Liver (tissue), 9 donors: ENCODE measurements around the gene SMIM3. TPM values are rescaled to one million over a fixed set of nuclear protein-coding genes. Genes with fewer than 3 reads are reported as not detected.
"Not testable (repeated sequence)": the region's sequence is repeated elsewhere in the genome, so short reads cannot be mapped to it uniquely, and the experiment has no call there.

Source experiments
- DNase-seq: peaks from one replicate; pipeline ENCODE4 v3.0.0-alpha.2; 2017; ENCODE audit warnings: low spot score
- H3K27ac ChIP-seq, 2 donors: one replicate each; pipeline ENCODE4 v1.7.0; 2013; ENCODE audit warnings: inconsistent platforms in 2 of 2, low read length in 2 of 2, control low read depth in 1 of 2, low read depth in 1 of 2, mild to moderate bottlenecking in 1 of 2
- H3K27me3 ChIP-seq, 4 donors: one replicate each; pipeline versions ENCODE4 v1.6.1 to v1.7.0; 2013; ENCODE audit warnings: low read length in 3 of 4, inconsistent platforms in 1 of 4, mild to moderate bottlenecking in 1 of 4, moderate library complexity in 1 of 4; ENCODE audit not compliant: control insufficient read depth in 4 of 4, insufficient read depth in 4 of 4
- H3K36me3 ChIP-seq, 4 donors: one replicate each; pipeline versions ENCODE4 v1.6.1 to v1.7.0; 2013; ENCODE audit warnings: low read length in 3 of 4, mild to moderate bottlenecking in 3 of 4, low read depth in 1 of 4, moderate library complexity in 1 of 4; ENCODE audit not compliant: control insufficient read depth in 4 of 4, insufficient read depth in 3 of 4
- H3K4me1 ChIP-seq, 4 donors: one replicate each; pipeline versions ENCODE4 v1.6.1 to v1.7.0; 2013; ENCODE audit warnings: low read length in 3 of 4, mild to moderate bottlenecking in 3 of 4, moderate library complexity in 1 of 4; ENCODE audit not compliant: control insufficient read depth in 4 of 4, insufficient read depth in 4 of 4
- H3K4me3 ChIP-seq, 3 donors: one replicate each; pipeline versions ENCODE4 v1.6.1 to v1.7.0; 2013; ENCODE audit warnings: low read length in 3 of 3, control low read depth in 1 of 3, low read depth in 1 of 3, mild to moderate bottlenecking in 1 of 3
- H3K9ac ChIP-seq, 2 donors: one replicate each; pipeline ENCODE4 v1.7.0; 2013; ENCODE audit warnings: low read length in 2 of 2, mild to moderate bottlenecking in 2 of 2, moderate library complexity in 2 of 2, control low read depth in 1 of 2, low read depth in 1 of 2
- H3K9me3 ChIP-seq, 4 donors: one replicate each; pipeline versions ENCODE4 v1.6.1 to v1.7.0; 2013; ENCODE audit warnings: low read length in 3 of 4; ENCODE audit not compliant: control insufficient read depth in 4 of 4
- EGR1 ChIP-seq, 2 donors: IDR thresholded peaks; 2 replicates each; pipeline ENCODE4 v1.6.1; 2016 to 2018; ENCODE audit warnings: antibody characterized with exemption in 2 of 2, low read depth in 2 of 2
- FOXA1 ChIP-seq: IDR thresholded peaks from 2 replicates; pipeline ENCODE4 v1.6.1; 2016; ENCODE audit warnings: antibody characterized with exemption
- FOXA2 ChIP-seq: IDR thresholded peaks from 2 replicates; pipeline ENCODE4 v1.6.1; 2016; ENCODE audit warnings: antibody characterized with exemption
- GABPA ChIP-seq, 2 donors: IDR thresholded peaks in 1 of 2; conservative IDR thresholded peaks in 1 of 2; 2 replicates each; pipeline ENCODE4 v1.6.1; 2016; ENCODE audit warnings: antibody characterized with exemption in 2 of 2, mild to moderate bottlenecking in 1 of 2, moderate library complexity in 1 of 2
- HNF4A ChIP-seq, 2 donors: conservative IDR thresholded peaks; 2 replicates each; pipeline ENCODE4 v1.6.1; 2016; ENCODE audit warnings: antibody characterized with exemption in 2 of 2, mild to moderate bottlenecking in 2 of 2
- JUND ChIP-seq, 2 donors: IDR thresholded peaks; 2 replicates each; pipeline ENCODE4 v1.6.1; 2016; ENCODE audit warnings: antibody characterized with exemption in 2 of 2
- NR2F2 ChIP-seq: IDR thresholded peaks from 2 replicates; pipeline ENCODE4 v1.6.1; 2016; ENCODE audit warnings: antibody characterized with exemption
- RAD21 ChIP-seq, 2 donors: IDR thresholded peaks; 2 replicates each; pipeline ENCODE4 v1.6.1; 2016; ENCODE audit warnings: antibody characterized with exemption in 2 of 2, mild to moderate bottlenecking in 2 of 2
- RXRA ChIP-seq, 2 donors: IDR thresholded peaks; 2 replicates each; pipeline ENCODE4 v1.6.1; 2017 to 2018; ENCODE audit warnings: antibody characterized with exemption in 2 of 2, mild to moderate bottlenecking in 1 of 2
- TAF1 ChIP-seq: conservative IDR thresholded peaks from 2 replicates; pipeline ENCODE4 v1.6.1; 2016; ENCODE audit warnings: antibody characterized with exemption, mild to moderate bottlenecking
- YY1 ChIP-seq: IDR thresholded peaks from 2 replicates; pipeline ENCODE4 v1.6.1; 2016; ENCODE audit warnings: antibody characterized with exemption, mild to moderate bottlenecking
- WGBS: extraction: QIAGEN DNeasy Blood & Tissue Kit; methylation state at CpG from one replicate; pipeline ENCODE4 v1.1.7; 2013; 5-methylcytosine and 5-hydroxymethylcytosine counted together
- polyA plus RNA-seq, 2 donors: library from polyadenylated mRNA; stranded (reverse) in 1 of 2; unstranded in 1 of 2; fragments of 200-250 nt in 1 of 2; fragments of >200 nt in 1 of 2; fragmentation: Nextera tagmentation in 1 of 2; extraction: Ambion mirVana in 1 of 2; gene quantifications; one replicate each; pipeline versions ENCODE4 v1.2.1 to v1.2.3, GENCODE V29; 2013 to 2015
- total RNA-seq, 2 donors: library from RNA; depleted of rRNA; stranded (reverse); fragments of >200 nt; gene quantifications; one replicate each; pipeline ENCODE4 v1.2.3, GENCODE V29; 2014
- TF ChIP-seq, protein P1 (sequence below): fragments of 150-350 bp; IDR thresholded peaks from 2 replicates; pipeline ENCODE4 v1.5.1; 2017; ENCODE audit warnings: improper control_type of control experiment, low read depth, low read length; ENCODE audit not compliant: missing input control
- TF ChIP-seq, protein P2 (sequence below): IDR thresholded peaks from 2 replicates; pipeline ENCODE4 v1.6.1; 2016; ENCODE audit warnings: antibody characterized with exemption
- TF ChIP-seq, protein P3 (sequence below): IDR thresholded peaks from 2 replicates; pipeline ENCODE4 v1.6.1; 2016; ENCODE audit warnings: antibody characterized with exemption, mild to moderate bottlenecking
- TF ChIP-seq, protein P4 (sequence below): IDR thresholded peaks from 2 replicates; pipeline ENCODE4 v1.6.1; 2016; ENCODE audit warnings: antibody characterized with exemption
- donor health status: healthy.
- donor health status: healthy.
- donor health status: healthy.
- donor health status: healthy.
- donor health status: healthy.

SMIM3 gene
- total and polyA plus RNA-seq, 4 donors = 3.0 to 5.7 (median 3.6) TPM

DNA sequence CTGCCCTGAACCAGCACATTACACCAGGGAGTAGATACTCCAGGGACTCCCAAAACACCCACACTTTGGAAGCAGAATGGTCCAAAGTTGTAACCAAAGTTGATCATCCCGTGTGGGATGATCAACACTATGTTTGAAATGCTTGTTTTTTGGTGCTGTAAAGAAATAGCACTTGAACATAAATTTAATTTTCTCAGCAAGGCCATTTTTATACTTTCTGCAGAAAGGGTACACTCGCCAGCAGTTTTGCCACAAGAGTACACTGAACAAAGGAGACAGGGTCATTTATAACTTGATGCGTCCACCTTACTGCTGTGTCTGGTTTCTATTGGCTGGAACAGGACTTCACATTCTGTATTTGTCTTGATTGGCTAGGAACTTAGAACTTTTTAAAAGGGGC is 53.3 kb downstream of the SMIM3 start:
- not testable (repeated sequence) for H3K27me3 ChIP-seq, DNase-seq, H3K4me3 ChIP-seq, H3K27ac ChIP-seq, H3K4me1 ChIP-seq, H3K9ac ChIP-seq, H3K36me3 ChIP-seq
- H3K9me3 ChIP-seq = peaks cover 7 to 16% (median 8%) of the 10 kb centered on the region in 4 donors
- 74% methylated on average over 3 of the region's 3 CpGs for WGBS

DNA sequence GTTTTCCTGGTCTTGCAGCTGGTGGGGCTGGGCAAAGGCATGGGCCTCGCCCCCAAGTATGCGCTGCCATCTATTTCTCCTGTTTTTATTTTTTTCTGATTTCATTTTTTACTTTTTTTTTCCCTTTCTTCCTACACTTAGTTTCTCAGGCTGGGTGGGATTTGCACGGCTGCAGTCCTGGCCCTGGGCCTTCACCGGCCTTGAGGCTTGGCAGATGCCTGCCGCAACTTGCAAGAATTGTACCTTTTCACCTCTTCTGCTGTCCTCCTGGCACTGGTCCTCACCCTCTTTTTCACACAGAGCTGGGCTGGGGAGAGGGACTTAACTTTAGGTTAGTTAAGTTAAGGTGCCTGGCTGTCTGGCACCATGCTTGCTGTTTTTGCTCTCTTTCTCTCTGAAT is 57.5 kb downstream of the SMIM3 start:
- peaks cover 5 to 19% (median 7%) of the 10 kb centered on the region in 4 donors for H3K9me3 ChIP-seq
- H3K9ac ChIP-seq = no peak overlapping the region
- WGBS = 93% methylated on average over 5 of the region's 5 CpGs
- H3K27me3 ChIP-seq = peaks cover 0 to 2% (median 0%) of the 10 kb centered on the region in 4 donors
- no peak for TF ChIP-seq RAD21 (IDR thresholded peaks at IDR 0.05)
- no peak for TF ChIP-seq RXRA (IDR thresholded peaks at IDR 0.05)
- TF ChIP-seq, protein P1, sequence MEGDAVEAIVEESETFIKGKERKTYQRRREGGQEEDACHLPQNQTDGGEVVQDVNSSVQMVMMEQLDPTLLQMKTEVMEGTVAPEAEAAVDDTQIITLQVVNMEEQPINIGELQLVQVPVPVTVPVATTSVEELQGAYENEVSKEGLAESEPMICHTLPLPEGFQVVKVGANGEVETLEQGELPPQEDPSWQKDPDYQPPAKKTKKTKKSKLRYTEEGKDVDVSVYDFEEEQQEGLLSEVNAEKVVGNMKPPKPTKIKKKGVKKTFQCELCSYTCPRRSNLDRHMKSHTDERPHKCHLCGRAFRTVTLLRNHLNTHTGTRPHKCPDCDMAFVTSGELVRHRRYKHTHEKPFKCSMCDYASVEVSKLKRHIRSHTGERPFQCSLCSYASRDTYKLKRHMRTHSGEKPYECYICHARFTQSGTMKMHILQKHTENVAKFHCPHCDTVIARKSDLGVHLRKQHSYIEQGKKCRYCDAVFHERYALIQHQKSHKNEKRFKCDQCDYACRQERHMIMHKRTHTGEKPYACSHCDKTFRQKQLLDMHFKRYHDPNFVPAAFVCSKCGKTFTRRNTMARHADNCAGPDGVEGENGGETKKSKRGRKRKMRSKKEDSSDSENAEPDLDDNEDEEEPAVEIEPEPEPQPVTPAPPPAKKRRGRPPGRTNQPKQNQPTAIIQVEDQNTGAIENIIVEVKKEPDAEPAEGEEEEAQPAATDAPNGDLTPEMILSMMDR = no peak
- no peak for TF ChIP-seq FOXA2
- TF ChIP-seq, protein P2, sequence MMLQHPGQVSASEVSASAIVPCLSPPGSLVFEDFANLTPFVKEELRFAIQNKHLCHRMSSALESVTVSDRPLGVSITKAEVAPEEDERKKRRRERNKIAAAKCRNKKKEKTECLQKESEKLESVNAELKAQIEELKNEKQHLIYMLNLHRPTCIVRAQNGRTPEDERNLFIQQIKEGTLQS = no peak
- no peak for TF ChIP-seq HNF4A (conservative IDR thresholded peaks at IDR 0.05)
- no peak for TF ChIP-seq YY1
- TF ChIP-seq, protein P3, sequence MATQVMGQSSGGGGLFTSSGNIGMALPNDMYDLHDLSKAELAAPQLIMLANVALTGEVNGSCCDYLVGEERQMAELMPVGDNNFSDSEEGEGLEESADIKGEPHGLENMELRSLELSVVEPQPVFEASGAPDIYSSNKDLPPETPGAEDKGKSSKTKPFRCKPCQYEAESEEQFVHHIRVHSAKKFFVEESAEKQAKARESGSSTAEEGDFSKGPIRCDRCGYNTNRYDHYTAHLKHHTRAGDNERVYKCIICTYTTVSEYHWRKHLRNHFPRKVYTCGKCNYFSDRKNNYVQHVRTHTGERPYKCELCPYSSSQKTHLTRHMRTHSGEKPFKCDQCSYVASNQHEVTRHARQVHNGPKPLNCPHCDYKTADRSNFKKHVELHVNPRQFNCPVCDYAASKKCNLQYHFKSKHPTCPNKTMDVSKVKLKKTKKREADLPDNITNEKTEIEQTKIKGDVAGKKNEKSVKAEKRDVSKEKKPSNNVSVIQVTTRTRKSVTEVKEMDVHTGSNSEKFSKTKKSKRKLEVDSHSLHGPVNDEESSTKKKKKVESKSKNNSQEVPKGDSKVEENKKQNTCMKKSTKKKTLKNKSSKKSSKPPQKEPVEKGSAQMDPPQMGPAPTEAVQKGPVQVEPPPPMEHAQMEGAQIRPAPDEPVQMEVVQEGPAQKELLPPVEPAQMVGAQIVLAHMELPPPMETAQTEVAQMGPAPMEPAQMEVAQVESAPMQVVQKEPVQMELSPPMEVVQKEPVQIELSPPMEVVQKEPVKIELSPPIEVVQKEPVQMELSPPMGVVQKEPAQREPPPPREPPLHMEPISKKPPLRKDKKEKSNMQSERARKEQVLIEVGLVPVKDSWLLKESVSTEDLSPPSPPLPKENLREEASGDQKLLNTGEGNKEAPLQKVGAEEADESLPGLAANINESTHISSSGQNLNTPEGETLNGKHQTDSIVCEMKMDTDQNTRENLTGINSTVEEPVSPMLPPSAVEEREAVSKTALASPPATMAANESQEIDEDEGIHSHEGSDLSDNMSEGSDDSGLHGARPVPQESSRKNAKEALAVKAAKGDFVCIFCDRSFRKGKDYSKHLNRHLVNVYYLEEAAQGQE = no peak
- H3K4me3 ChIP-seq = no peak overlapping the region
- no peak for DNase-seq
- no peak overlapping the region for H3K27ac ChIP-seq
- no peaks in the 10 kb centered on the region for H3K36me3 ChIP-seq
- no peaks in the 10 kb centered on the region for H3K4me1 ChIP-seq

DNA sequence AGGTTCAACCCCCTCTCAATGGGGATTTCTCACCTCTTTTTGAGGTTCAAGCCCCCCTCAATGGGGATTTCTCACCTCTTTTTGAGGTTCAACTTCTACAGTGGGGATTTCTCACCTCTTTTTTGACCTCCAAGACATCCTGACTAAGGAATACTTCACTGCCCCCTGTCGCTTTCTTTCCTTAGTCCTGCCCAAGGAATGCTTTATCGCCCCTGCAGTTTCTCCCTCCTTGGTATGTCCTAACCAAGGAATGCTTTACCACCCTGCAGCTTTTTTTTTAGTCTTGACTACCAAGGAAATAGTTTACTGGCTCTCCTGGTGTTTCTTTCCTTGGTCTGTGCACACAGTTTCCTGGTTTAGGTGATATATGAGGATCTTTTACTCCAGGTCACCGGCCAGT is 58.1 kb downstream of the SMIM3 start:
- no peaks in the 10 kb centered on the region for H3K4me1 ChIP-seq
- H3K4me3 ChIP-seq = no peak overlapping the region
- H3K27ac ChIP-seq = no peak overlapping the region
- H3K9ac ChIP-seq = no peak overlapping the region
- 88% methylated on average over 3 of the region's 3 CpGs for WGBS
- H3K36me3 ChIP-seq = no peaks in the 10 kb centered on the region
- peaks cover 2 to 15% (median 3%) of the 10 kb centered on the region in 4 donors for H3K9me3 ChIP-seq
- H3K27me3 ChIP-seq = peaks cover 0 to 2% (median 0%) of the 10 kb centered on the region in 4 donors
- no peak for DNase-seq
- TF ChIP-seq FOXA1 = no peak
- no peak for TF ChIP-seq NR2F2
- TF ChIP-seq, protein P3 = no peak
- TF ChIP-seq TAF1 = no peak
- TF ChIP-seq, protein P4, sequence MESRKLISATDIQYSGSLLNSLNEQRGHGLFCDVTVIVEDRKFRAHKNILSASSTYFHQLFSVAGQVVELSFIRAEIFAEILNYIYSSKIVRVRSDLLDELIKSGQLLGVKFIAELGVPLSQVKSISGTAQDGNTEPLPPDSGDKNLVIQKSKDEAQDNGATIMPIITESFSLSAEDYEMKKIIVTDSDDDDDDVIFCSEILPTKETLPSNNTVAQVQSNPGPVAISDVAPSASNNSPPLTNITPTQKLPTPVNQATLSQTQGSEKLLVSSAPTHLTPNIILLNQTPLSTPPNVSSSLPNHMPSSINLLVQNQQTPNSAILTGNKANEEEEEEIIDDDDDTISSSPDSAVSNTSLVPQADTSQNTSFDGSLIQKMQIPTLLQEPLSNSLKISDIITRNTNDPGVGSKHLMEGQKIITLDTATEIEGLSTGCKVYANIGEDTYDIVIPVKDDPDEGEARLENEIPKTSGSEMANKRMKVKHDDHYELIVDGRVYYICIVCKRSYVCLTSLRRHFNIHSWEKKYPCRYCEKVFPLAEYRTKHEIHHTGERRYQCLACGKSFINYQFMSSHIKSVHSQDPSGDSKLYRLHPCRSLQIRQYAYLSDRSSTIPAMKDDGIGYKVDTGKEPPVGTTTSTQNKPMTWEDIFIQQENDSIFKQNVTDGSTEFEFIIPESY = no peak
- TF ChIP-seq JUND (IDR thresholded peaks at IDR 0.05) = no peak
- TF ChIP-seq RXRA (IDR thresholded peaks at IDR 0.05) = no peak
- no peak for TF ChIP-seq YY1
- TF ChIP-seq EGR1 (IDR thresholded peaks at IDR 0.05; ENCODE audit: low read depth in 2 of 2) = no peak
- no peak for TF ChIP-seq GABPA (IDR thresholded peaks at IDR 0.05 in 1 of 2, conservative IDR thresholded peaks at IDR 0.05 in 1 of 2)
- TF ChIP-seq, protein P2 = no peak
- no peak for TF ChIP-seq RAD21 (IDR thresholded peaks at IDR 0.05)
- no peak for TF ChIP-seq HNF4A (conservative IDR thresholded peaks at IDR 0.05)
- TF ChIP-seq FOXA2 = no peak
